GM21619 (cell line): Measurements from ENCODE around the gene FBXO45.
A peak's percentile ranks its signal among the peaks of the same experiment; 100 is the strongest.
"Not testable (repeated sequence)": the region's sequence is repeated elsewhere in the genome, so short reads cannot be mapped to it uniquely, and the experiment has no call there.

Experiments
- ATAC-seq: cut with Tn5 transposase; IDR thresholded peaks from one replicate; pipeline ENCODE4 v1.9.1; 2021; ENCODE audit not compliant: unreplicated experiment

FBXO45 gene

DNA sequence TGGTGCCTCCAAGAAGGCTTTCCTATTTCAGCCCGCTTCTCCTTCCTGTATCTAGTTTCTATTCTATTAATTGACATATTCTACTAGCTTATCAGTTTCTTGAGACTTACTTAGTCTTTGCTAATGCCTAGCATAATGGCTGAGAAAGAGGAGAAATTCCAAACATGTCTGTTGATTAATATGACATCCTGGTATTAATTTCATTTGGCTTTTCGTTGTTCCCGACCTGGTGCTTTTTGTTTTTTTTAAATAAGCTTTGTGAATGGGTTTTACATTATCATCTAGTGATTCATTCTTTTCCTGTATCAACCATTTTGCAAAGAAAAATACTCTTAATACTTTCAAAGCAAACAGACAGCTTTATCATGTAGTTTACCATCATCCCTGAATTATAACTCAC is 13.2 kb upstream of the FBXO45 start:
- ATAC-seq = no peak

GRCh38 chr3:196557236-196557635 is 11.2 kb upstream of the FBXO45 start:
- ATAC-seq = no peak

GRCh38 chr3:196558476-196558875 is 10.0 kb upstream of the FBXO45 start:
- ATAC-seq = no peak

DNA sequence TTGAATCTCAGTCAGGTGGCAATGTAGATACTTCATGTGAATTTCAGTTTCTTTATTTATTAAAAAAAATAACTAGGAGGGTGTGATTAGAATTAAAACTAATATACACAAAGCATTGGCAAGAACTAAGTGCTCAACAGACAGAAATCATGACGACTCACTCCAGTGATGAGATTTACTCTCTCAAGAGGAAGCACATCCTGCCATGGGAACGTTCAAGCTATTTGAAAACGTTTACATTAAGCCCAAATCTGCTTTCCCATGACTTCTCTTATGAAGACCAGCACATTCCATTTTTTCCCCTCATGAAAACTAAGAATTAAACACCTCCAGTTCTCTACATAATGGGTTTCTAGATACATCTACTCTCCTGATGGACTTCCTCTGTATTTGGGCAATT is 8.6 kb upstream of the FBXO45 start:
- ATAC-seq = no peak

DNA sequence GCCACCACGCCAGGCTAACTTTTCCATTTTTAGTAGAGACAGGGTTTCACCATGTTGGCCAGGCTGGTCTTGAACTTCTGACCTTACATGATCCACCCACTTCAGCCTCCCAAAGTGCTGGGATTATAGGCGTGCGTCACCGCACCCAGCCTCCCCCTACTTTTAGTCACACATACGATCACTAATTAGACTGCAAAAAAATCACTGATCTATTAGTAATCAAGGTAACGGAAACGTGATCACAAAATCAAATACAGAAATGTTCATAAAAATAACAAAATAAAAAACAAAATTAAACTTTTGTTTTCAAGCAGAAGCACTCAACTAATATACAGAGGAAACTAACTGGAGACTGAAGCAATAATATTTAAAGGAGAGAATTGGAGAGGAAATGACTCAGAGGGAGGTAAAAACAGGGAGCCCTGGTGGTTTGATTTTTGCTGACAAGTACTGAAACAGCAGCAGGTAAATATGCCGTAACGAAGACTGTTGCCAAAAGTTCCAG is 4.7 kb upstream of the FBXO45 start:
- ATAC-seq = no peak

DNA sequence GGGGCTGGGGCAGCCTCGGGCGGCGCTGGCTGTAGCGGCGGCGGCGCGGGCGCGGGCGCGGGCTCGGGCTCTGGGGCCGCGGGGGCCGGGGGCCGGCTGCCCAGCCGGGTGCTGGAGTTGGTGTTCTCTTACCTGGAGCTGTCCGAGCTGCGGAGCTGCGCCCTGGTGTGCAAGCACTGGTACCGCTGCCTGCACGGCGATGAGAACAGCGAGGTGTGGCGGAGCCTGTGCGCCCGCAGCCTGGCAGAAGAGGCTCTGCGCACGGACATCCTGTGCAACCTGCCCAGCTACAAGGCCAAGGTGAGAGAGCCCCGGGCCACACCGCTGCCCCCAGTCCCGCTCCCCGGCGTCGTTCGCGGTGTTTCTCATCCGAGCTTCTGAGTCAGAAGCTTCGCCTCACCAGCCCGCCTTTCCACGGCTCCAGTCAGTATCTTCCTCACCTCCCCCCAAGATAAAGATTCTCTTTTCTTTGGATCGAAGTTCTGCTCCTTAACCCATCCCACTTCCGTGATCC is 600 bp downstream of the FBXO45 start:
- peak; percentile 39 for ATAC-seq

DNA sequence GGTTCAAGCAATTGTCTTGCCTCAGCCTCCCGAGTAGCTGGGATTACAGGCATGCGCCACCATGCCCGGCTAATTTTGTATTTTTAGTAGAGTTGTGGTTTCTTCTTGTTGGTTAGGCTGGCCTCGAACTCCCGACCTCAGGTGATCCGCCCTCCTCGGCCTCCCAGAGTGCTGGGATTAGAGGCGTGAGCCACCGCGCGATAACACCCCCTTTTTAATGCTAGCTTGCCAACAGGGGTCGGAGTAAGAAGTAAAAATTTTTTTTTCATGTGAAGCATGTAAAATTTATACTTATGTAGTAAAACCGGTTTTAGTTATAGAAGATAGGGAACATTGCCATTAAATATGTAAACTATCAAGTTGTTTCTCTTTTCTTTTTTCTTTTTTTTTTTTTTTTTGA is 1.9 kb downstream of the FBXO45 start:
- ATAC-seq = not testable (repeated sequence)

GRCh38 chr3:196572389-196572788 is 3.9 kb downstream of the FBXO45 start:
- ATAC-seq = no peak

- ATAC-seq = no peak
Measured at GRCh38 chr3:196585044-196585757, 16.7 kb downstream of the FBXO45 start.

- no peak for ATAC-seq
Measured at GRCh38 chr3:196590279-196590678, 21.8 kb downstream of the FBXO45 start.

DNA sequence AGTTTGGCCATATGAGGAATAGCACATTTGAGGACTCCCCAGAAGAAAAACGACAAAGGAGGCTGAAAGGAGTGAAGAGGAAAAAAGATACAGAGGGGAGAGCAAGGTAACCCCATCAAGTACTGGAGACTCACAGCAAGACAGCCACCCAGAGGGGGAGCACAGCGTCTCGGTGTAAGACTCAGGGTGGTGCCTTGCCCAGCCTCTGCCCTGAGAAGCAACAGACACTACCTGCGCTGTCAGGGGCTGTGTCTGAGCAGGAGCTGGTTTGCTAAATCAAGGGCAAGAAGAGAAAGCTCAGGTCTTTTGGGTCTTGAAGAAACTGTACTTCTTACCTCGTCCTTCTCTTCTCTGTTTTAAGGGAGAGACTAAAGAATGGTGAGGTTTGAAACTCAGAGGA is 27.9 kb downstream of the FBXO45 start:
- ATAC-seq = no peak

DNA sequence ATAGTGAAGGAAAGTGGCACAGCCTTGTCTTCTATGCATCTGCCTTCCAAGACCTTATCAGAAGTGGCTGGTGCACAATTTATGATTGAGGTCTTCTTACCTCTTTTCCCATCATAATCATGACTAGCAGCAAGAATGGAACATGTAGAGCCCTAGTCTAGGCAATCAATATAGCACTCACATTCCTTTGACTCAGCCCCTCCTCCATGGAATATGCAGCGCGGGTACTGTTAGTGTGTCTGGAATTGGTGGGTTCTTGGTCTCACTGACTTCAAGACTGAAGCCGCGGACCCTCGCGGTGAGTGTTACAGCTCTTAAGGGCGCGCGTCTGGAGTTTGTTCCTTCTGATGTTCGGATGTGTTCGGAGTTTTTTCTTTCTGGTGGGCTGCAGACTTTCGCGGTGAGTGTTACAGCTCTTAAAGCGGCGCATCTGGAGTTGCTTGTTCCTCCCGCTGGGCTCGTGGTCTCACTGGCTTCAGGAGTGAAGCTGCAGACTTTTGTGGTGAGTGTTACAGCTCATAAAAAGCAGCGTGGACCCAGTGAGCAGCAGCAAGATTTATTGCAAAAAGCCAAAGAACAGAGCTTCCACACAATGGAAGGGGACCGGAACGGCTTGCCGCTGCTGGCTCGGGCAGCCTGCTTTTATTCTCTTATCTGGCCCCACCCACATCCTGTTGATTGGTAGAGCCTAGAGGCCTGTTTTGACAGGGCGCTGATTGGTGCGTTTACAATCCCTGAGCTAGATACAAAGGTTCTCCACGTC is 29.7 kb downstream of the FBXO45 start:
- ATAC-seq = not testable (repeated sequence)

GRCh38 chr3:196599734-196600128 is 31.3 kb downstream of the FBXO45 start:
- ATAC-seq = no peak

GRCh38 chr3:196600359-196600758 is 31.9 kb downstream of the FBXO45 start:
- no peak for ATAC-seq

DNA sequence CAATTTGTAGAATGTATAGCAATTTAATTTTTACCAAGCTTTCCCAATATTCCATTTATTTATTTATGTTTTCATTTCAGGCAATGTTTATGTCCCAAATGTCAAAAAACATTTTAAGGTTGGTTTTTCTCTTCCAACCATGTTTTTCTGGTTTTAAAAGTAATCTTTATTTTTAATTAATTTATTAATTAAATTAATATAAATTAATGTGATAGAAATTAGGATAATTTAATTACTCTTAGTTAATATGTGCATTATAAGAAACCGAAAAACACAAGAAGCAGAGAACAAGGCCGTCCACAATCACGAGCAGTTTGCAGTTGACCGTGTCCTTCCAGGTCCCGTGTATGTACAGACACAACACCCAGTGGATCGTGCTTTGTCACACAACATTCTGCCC is 34.2 kb downstream of the FBXO45 start:
- no peak for ATAC-seq

DNA sequence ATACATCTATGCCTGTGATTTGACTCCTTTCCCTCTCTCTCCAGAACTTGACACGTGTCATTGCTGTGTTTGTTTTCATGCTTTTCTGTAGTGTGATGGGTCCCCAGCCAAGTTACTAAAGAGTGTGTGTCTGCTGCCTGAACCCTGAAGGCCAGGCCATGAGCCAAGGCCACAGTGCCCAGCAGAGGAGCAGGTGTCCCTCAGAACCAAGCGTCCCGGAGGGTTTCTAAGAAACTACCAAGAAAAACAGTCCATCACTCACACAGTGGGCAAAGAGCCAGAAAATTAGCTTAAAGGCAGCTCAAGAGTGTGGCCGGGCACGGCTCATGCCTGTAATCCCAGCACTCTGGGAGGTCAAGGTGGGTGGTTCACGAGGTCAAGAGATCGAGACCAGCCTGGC is 35.2 kb downstream of the FBXO45 start:
- no peak for ATAC-seq

GRCh38 chr3:196604548-196604947 is 36.1 kb downstream of the FBXO45 start:
- ATAC-seq = no peak

GRCh38 chr3:196608693-196609092 is 40.2 kb downstream of the FBXO45 start:
- no peak for ATAC-seq

GRCh38 chr3:196609343-196609775 is 40.9 kb downstream of the FBXO45 start:
- ATAC-seq = peak; percentile 60

GRCh38 chr3:196609805-196610515 is 41.5 kb downstream of the FBXO45 start:
- ATAC-seq = no peak

DNA sequence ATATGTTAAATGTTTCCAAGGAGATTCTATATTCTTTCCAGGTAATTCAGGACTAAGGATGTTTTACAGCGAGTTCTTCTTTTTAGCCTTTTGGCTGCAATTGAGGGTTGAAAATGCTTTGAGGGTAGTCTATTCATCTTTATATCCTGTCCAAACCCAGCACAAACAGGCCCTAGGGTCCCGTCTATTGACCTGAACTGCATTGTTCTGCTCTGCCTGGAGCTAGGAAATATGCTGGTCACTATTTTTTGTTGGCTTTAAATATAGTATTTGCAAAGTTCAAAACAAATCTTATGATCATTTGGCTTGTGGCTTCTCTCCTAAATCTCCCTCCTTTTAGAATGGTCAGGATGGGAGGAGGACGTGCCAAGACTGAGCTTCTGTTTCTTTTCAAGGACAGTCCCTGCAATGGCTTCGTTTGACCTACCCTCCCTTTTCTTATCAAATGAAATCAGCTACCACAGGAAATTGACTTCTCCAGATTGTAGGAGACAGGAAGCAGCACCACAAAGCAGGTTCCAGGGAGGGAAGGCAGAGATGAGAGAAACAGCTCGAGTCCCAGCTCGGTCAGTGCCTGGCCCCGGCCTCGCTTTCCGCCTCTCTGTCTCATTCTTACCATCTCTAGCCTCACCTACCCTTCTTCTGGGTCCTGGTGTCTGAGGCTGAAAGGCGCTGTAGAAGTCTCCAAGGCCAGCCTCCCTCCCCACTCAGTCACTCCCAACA is 43.5 kb downstream of the FBXO45 start:
- ATAC-seq = no peak
